Erythroblast (primary cell): ENCODE data around the gene FNIP2.

ENCODE experiments used
- GATA1 ChIP-seq: IDR thresholded peaks from 2 replicates; pipeline ENCODE4 v1.6.1; 2011; ENCODE audit warnings: low read depth, mild to moderate bottlenecking, control low read depth, low read length, moderate library complexity
- POLR2A ChIP-seq: IDR thresholded peaks from 2 replicates; pipeline ENCODE4 v1.6.1; 2011; ENCODE audit warnings: mild to moderate bottlenecking, low read length

DNA sequence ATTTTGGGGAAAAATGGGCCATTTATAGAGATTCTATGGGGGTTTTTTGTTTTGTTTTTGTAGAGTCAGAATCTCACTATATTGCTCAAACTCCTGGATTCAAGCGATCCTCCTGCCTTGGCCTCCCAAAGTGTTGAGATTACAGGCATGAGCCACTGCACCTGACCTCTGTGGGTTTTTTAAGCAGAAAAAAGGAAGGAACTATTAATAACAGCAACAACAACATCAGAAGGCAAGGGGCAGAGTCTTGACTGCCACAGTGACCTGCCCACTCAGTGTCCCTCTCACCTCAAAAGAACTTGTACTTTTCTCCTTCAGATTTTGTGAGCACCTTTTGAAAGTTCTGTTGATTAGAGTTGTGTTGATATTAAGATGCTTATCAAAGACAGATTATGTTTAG, 48.1 kb downstream of the FNIP2 start:
- TF ChIP-seq POLR2A (no peak), GATA1 (no peak)
